Left ventricle myocardium inferior (tissue), 1 donor: Measurements from ENCODE around the gene PADI4. TPM values are rescaled to one million over a fixed set of nuclear protein-coding genes. Genes with fewer than 3 reads are reported as not detected.

Experiments
- DNase-seq: peaks from one replicate; pipeline ENCODE4 v3.0.0-alpha.2; 2020
- H3K27ac ChIP-seq: fragments of 200-600 bp; replicated peaks from 2 replicates; pipeline ENCODE4 v1.8.0; 2021
- H3K27me3 ChIP-seq: fragments of 200-600 bp; 2 replicates; pipeline ENCODE4 v1.8.0; 2021; ENCODE audit warnings: low read depth
- H3K36me3 ChIP-seq: fragments of 200-600 bp; 2 replicates; pipeline ENCODE4 v1.8.0; 2021
- H3K4me1 ChIP-seq: fragments of 200-600 bp; 2 replicates; pipeline ENCODE4 v1.8.0; 2021
- H3K4me3 ChIP-seq: fragments of 200-600 bp; 2 replicates; pipeline ENCODE4 v1.8.0; 2021; ENCODE audit warnings: mild to moderate bottlenecking, moderate library complexity
- H3K9me3 ChIP-seq: fragments of 200-600 bp; replicated peaks from 2 replicates; pipeline ENCODE4 v1.8.0; 2021
- CTCF ChIP-seq: fragments of 200-600 bp; IDR thresholded peaks from 2 replicates; pipeline ENCODE4 v1.8.0; 2021; ENCODE audit warnings: antibody characterized with exemption, mild to moderate bottlenecking, borderline replicate concordance
- intact Hi-C: fragments of 100-400 bp; cut with micrococcal nuclease; formaldehyde crosslinking; loops from one replicate; pipeline ENCODE4 v1.11.0; 2022
- total RNA-seq: library from RNA; stranded (reverse); fragmentation: NEBNext Ultra II Directional; extraction: Animal tissue kit (Norgen Biotek cat#: 25700); gene quantifications from one replicate; pipeline ENCODE4 v1.2.1, GENCODE V29; 2021
- donor health status: DM: no; HTN: yes; CAD: no; lungs with severe emphysema.

PADI4 gene
- total RNA-seq, 1 donor from 2014 or later: 0.22 TPM

DNA sequence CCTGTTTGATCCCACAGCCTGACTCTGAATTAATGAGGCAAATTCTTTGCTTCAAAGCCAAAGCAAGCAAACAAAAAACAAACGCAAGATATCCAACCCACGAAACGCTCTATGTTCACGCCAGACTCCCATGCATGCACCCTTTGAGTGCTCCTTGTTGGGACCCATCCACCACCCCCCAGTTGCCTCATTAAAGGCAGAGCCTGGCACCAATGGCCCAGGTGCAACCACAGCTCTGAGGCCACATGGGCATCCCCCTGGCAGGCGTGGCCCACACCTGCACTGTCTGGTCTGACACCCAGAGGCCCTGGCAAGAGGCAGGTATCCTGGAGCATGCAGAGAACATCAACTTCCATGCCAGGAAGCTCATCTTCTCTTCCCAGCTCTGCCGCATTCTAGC lies 1.1 kb upstream of the PADI4 start:
- Histone ChIP-seq H3K36me3 (no peaks in the 10 kb centered on the region), H3K4me3 (no peak overlapping the region), H3K27me3 (peaks cover 71% of the 10 kb centered on the region), H3K4me1 (no peaks in the 10 kb centered on the region), H3K9me3 (peaks cover 13% of the 10 kb centered on the region), H3K27ac (no peak overlapping the region)
- intact Hi-C loops: no loop called here
- TF ChIP-seq CTCF: no peak
- DNase-seq: no peak

DNA sequence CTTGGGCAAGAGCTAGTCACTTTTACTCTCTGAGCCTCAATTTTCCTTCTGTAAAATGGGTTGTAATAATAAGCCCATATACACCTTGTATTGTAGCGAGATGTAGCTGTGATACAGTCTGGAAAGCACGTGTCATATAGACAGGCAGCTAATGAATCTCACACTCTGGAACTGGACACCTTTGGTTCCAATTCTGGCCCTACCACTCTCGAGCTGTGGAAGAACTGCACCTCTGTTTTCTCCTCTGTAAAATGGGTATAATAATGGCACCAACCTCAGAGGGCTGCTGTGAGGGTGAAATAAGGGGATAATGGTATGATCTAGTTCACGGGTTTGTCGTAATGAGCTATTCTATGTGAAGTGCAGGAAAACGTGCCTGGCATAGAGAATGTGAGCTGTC lies 668 bp upstream of the PADI4 start:
- Histone ChIP-seq H3K36me3 (no peaks in the 10 kb centered on the region), H3K27ac (no peak overlapping the region), H3K9me3 (peaks cover 9% of the 10 kb centered on the region), H3K4me1 (no peaks in the 10 kb centered on the region), H3K4me3 (no peak overlapping the region), H3K27me3 (peaks cover 75% of the 10 kb centered on the region)
- DNase-seq: no peak
- no peak for TF ChIP-seq CTCF
- intact Hi-C loops: no loop called here

DNA sequence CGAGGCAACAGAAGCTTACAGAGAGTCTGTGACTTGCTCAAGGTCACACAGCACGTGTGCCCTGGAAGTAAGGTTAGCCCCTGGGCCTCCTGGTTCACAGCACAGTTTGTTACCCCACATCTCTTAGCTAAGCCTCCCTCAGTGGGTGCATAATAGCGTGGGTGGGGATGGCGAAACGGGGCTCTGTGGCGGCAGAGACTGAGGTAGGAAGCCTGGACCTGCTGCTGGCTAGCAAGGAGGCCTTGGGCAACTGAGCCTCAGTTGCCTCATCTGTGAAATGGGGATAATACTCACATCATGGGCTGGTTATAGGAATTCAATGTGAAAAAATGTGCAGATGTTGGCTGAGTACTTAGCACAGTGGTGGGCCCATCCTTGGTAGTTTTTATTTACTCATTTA lies 596 bp downstream of the PADI4 start:
- DNase-seq: no peak
- Histone ChIP-seq H3K4me3 (no peak overlapping the region), H3K9me3 (no peaks in the 10 kb centered on the region), H3K27me3 (peaks cover 88% of the 10 kb centered on the region), H3K36me3 (no peaks in the 10 kb centered on the region), H3K27ac (no peak overlapping the region), H3K4me1 (no peaks in the 10 kb centered on the region)
- TF ChIP-seq CTCF: no peak
- intact Hi-C loops: no loop called here

DNA sequence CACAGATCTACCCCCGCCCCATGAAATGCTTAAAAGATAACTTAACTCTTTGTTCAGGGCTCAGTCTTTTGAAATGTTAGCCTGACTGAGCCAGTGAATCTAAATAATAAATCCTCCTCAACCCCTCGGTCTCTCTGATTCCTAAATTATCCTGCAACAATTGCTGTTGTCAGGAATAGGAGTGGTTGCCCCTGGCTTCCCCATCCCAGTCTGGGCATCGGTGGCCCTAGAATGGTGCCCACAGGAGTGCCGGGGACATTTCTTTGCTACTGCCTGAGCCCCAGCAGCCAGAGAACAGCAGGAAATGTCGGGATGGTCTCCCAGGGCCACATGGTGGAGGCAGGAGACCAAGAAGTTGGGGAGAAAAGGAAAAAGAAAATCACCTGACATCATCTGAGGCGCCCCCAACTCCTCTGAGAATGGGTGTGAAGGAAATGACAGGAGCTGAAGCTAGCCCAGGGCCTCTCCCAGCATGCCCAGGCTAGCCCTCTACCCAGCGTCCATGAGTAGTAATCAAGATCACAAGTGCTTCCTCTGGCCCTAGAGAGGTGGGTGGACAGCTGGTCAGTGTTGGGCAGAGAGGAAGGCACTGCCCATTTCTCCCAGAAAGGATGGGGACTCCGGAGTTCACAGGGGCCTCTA lies 1.6 kb downstream of the PADI4 start:
- no peak overlapping the region for H3K4me3 ChIP-seq
- no peak overlapping the region for H3K27ac ChIP-seq
- TF ChIP-seq CTCF: no peak
- H3K36me3 ChIP-seq: no peaks in the 10 kb centered on the region
- H3K4me1 ChIP-seq: no peaks in the 10 kb centered on the region
- peaks cover 92% of the 10 kb centered on the region for H3K27me3 ChIP-seq
- intact Hi-C loops: no loop called here
- no peak for DNase-seq
- H3K9me3 ChIP-seq: no peaks in the 10 kb centered on the region

- Histone ChIP-seq H3K9me3 (no peaks in the 10 kb centered on the region), H3K36me3 (no peaks in the 10 kb centered on the region), H3K27me3 (peaks cover 95% of the 10 kb centered on the region), H3K4me3 (no peak overlapping the region), H3K4me1 (no peaks in the 10 kb centered on the region), H3K27ac (no peak overlapping the region)
- no peak for DNase-seq
- no peak for TF ChIP-seq CTCF
- intact Hi-C loops: no loop called here
These were observed 2.2 kb downstream of the PADI4 start for GRCh38 chr1:17310068-17310640.
